ENCODE data around the gene ABI3BP. TPM values are rescaled to one million over a fixed set of nuclear protein-coding genes. Genes with fewer than 3 reads are reported as not detected.
"Not testable (repeated sequence)": the region's sequence is repeated elsewhere in the genome, so short reads cannot be mapped to it uniquely, and the experiment has no call there.

Gene ABI3BP, protein sequence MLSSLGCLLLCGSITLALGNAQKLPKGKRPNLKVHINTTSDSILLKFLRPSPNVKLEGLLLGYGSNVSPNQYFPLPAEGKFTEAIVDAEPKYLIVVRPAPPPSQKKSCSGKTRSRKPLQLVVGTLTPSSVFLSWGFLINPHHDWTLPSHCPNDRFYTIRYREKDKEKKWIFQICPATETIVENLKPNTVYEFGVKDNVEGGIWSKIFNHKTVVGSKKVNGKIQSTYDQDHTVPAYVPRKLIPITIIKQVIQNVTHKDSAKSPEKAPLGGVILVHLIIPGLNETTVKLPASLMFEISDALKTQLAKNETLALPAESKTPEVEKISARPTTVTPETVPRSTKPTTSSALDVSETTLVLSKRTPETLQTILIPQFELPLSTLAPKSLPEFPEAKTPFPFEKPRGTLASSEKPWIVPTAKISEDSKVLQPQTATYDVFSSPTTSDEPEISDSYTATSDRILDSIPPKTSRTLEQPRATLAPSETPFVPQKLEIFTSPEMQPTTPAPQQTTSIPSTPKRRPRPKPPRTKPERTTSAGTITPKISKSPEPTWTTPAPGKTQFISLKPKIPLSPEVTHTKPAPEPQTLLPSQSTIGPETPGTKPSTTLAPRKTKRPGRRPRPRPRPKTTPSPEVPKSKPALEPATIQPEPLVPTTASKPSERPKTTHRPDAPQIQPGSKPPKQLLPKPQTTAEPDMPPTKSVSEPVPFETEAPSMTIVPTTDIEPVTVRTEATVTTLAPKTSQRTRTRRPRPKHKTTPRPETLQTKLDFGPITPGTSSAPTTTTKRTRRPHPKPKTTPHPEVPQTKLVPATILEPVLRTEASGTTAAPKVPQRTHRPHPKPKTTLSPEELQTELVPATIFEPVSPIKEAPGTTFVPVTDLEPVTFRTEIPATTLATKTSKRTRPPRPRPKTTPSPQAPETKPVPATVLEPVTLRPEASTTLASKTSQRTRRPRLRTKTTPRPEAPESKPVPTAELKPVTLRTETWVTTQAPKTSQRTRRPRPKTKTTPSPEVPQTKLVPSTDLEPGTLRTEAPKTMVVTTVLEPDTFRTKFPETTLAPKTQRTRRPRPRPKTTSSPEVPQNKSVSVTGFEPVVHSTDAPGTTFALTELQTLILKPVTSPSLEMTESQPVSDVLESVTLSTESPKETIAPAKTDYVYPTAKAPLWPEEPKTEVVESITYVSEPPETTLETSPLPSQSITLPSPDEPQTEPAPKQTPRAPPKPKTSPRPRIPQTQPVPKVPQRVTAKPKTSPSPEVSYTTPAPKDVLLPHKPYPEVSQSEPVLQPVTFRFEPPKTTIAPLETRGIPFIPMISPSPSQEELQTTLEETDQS (N-terminal part only)
- total RNA-seq, result 100 to 1,000 TPM; 243 to 470 TPM
- long read RNA-seq, donor 1, partial matches to known transcripts, result 16 of 40 reads
- long read RNA-seq, donor 1, other reads (novel, unspliced or antisense), result 23 of 40 reads
- long read RNA-seq, donor 2, partial matches to known transcripts, result 8 of 18 reads
- long read RNA-seq, donor 2, other reads (novel, unspliced or antisense), result 10 of 18 reads

GRCh38 chr3:100993309-100993708 lies at the start of gene ABI3BP:
TSS of gene ABI3BP (minus strand) at chr3:100993421. CDS start at chr3:100993384, 37 bp downstream.
- peak; percentile 93 for DNase-seq (ENCODE audit: low spot score)
- intact Hi-C loops (cut with DNase I), result no loop called here

DNA sequence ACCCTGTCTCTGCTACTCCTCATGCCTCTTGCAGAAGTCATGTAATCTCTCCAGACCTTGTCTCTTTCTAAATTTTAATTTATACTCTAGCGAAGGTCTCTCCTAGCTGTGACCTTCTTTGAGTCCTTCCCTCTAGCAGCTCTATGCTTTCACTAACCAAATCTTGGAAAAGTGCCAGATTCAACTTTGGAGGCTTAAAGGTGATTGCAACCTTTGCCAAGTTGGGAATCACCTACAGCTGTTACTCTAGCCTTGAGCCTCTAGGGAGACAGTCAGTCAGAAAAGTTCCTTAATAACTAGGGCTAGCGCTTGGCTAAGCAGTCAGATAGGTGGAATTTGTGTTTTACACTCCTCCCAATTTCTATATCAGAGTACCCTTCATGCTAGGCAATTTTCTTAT lies 46.1 kb upstream of the ABI3BP start:
- intact Hi-C loops (cut with DNase I), result no loop called here
- no peak for DNase-seq (ENCODE audit: low spot score)

DNA sequence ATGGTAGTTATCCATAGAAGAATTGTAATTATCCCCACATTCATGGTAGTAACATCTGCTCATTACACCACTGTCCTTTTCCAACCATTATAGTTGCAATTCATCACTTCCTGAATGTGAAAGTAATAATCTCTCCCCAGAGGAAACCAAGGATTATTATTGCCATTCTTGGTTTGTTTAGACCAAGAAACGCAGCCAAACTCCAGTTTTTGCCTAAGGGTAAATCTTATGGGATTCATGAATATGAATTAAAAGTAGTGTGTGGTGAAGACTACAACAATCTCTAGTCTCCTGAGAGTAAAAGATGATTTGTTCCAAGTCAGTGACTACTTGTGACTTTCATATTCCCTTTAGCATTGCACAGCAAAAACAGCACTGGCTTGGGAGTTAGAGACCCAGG lies 45.7 kb upstream of the ABI3BP start:
- intact Hi-C loops (cut with DNase I), result no loop called here
- DNase-seq (ENCODE audit: low spot score), result no peak

- intact Hi-C loops (cut with DNase I), result no loop called here
Measured at GRCh38 chr3:101038393-101038792, 45.2 kb upstream of the ABI3BP start.

DNA sequence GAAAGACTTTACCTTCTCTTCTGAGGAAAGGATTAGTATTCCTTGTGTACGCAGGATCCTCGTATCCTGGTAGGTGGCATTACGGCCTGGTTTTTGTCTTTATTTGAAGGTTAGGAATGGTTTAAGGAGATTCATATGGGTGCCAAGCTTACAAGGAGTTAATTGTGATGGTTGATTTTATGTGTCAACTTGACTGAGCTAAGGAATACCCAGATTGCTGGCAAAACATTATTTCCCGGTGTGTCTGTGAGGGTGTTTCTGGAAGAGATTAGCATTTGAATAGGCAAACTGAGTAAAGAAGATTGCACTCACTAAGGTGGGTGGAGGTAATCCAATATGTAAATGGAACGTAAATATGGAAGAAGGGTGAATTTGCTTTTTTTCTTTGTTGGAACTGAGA lies 44.4 kb upstream of the ABI3BP start:
- intact Hi-C loops (cut with DNase I), result no loop called here
- DNase-seq (ENCODE audit: low spot score), result no peak

More at GRCh38 chr3:101038393-101038792, 45.2 kb upstream of the ABI3BP start:
- no peak for DNase-seq (ENCODE audit: low spot score)

DNA sequence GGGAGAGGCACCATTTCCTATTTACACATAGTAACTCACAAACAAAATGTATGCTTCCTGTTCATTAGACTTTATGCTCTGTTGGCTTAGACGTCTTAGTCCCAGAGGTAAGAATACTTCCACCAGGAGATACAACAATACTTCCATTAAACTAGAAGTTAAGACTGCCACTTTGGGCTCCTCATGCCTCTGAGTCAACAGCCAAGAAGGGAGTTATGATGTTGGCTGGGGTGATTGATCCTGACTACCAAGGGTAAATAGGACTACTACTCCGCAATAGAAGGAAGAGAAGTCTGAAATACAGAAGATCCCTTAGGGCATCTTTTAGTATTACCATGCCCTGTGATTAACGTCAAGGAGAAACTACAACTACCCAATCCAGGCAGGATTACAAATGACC lies 43.5 kb upstream of the ABI3BP start:
- DNase-seq (ENCODE audit: low spot score), result no peak
- intact Hi-C loops (cut with DNase I), result no loop called here

DNA sequence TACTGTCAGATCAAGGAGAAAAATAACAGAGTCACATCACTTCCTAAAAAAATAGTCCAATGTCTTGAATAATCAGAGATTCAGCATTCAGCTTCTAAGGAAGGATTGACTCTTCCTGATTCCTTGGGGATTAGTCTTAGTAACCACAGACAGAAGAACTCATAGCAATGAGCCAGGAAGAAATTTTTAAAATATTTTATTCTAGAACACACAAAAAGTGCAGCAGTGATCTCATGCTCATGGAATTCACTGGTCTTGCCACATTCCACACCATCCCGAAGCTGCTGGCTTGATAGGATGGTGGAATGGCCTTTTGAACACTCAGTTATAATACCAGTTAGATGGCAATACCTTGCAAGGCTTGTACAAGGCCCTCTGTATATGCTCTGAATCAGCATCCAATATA lies 43.0 kb upstream of the ABI3BP start:
- intact Hi-C loops (cut with DNase I), result no loop called here
- peak; percentile 80 for DNase-seq (ENCODE audit: low spot score)

DNA sequence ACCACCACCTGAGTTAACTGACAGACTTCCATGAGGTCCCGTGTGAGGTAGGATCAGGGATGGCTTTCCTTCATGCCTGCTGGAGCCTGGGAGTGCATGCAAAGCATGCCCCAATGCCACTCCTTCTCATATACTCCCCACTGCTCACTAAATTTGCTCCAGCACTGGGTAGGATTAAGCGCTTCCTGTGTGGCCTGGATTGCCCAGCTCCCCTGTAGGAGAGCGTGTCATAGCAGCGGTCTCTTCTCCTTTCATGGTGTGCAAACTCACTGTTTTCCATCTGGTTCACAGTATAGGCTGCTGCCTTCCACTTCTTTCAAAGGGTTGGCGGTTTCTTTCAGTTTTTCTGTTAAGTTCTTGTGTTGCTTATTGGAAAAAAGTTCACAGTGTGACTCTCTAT lies 34.1 kb upstream of the ABI3BP start:
- intact Hi-C loops (cut with DNase I), result no loop called here
- no peak for DNase-seq (ENCODE audit: low spot score)

- intact Hi-C loops (cut with DNase I), result no loop called here
- no peak for DNase-seq (ENCODE audit: low spot score)
Measured at GRCh38 chr3:101026881-101027280, 33.7 kb upstream of the ABI3BP start.

DNA sequence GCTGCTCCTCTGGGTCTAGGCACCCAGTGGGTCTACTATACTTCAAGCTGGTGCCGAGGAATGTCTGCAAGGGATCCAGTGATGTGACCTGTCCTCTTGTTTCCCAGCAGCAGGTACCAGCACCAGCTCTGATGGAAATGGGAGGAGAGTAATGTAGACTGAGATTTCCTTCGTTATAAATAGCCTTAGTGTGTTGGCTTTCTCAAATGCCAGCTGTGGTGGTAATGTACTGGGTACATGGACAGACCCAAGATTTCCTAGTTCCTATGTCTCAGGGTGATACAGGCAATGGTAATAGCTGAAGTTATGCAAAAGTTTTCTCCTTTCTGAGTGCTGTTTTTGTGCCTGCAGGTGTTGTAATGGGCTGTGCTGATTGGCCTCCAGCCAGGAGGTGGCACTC lies 33.0 kb upstream of the ABI3BP start:
- no peak for DNase-seq (ENCODE audit: low spot score)
- intact Hi-C loops (cut with DNase I), result no loop called here

- no peak for DNase-seq (ENCODE audit: low spot score)
- intact Hi-C loops (cut with DNase I), result no loop called here
Measured at GRCh38 chr3:101020351-101021015, 27.3 kb upstream of the ABI3BP start.

DNA sequence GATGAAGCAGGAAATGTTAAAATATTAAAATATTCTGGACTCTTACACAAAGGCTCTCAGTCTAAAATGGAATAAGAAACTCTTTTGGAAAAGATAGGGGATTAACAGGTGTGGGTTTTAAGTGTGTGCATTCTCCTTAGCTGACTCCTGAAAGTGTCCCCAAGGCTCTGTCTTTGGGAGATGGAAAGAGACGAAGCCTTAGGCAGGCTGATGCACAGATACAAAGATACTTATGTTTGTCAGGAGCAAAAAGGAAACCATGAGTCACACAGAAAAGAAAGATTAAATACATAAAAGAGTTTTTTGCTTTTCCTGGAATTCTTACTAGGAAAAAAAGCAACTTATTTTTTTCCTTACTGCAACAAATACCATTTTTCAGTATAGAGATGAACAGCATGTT lies 23.8 kb upstream of the ABI3BP start:
- no peak for DNase-seq (ENCODE audit: low spot score)
- intact Hi-C loops (cut with DNase I), result loop anchor here in 1 of 2 donors (1.0 kb wide), 1 partner anchor 12 kb away; no protein-coding TSS in a partner anchor

GRCh38 chr3:101012312-101012711 lies 19.1 kb upstream of the ABI3BP start:
- DNase-seq (ENCODE audit: low spot score); intact Hi-C loops (cut with DNase I): not testable (repeated sequence)

GRCh38 chr3:101011136-101011535 lies 17.9 kb upstream of the ABI3BP start:
- intact Hi-C loops (cut with DNase I), result no loop called here
- no peak for DNase-seq (ENCODE audit: low spot score)

DNA sequence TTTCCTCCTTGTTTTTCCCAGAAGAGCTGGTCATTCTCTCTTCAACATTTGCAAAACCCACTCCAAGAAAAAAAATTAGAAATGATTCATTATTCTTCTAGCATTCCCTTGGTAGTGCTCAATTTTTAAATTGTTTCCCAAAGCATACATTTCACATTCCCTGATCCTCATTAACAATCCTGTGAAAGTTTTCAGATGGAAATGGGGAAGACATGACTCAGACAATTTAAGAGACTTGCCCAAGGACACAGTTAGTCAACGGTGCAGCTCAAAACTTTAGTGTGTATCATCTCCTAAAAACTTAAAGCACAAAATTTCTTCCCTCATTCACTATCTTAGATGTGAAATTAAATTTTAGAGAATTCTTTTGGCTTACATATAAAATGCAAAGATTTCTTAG lies 17.1 kb upstream of the ABI3BP start:
- no peak for DNase-seq (ENCODE audit: low spot score)
- intact Hi-C loops (cut with DNase I), result no loop called here

DNA sequence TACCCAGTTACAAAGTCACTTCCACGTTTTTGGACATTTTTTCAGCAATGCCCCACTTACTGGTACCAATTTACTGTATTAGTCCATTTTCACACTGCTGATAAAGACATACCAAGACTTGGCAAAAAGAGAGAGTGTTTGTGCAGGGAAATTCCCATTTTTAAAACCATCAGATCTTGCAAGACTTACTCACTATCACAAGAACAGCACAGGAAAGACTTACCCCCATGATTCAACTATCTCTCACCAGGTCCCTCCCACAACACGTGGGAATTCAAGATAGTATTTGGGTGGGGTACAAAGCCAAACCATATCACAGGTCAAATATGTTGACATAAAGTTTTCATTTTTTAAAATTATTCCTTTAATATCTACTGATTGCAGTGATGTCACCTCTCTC lies 16.2 kb upstream of the ABI3BP start:
- intact Hi-C loops (cut with DNase I), result no loop called here
- DNase-seq (ENCODE audit: low spot score), result no peak

DNA sequence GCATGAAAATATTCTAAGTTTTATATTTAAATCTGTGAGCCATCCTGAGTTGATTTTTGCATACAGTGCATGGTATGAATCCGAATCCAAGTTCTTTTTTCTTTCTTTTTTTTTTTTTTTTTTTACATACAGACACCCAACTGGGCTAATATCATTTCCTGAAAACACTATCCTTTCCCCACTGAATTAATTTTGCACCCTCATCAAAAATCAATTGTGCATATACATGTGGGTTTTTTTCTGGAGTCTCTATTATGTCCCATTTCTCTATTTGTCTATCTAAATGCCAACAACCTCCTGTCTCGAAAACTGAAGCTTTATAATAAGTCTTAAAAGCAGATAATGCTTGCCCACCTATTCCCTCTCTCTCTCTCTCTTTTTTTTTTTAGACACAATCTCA lies 5.9 kb upstream of the ABI3BP start:
- intact Hi-C loops (cut with DNase I), result no loop called here
- no peak for DNase-seq (ENCODE audit: low spot score)

DNA sequence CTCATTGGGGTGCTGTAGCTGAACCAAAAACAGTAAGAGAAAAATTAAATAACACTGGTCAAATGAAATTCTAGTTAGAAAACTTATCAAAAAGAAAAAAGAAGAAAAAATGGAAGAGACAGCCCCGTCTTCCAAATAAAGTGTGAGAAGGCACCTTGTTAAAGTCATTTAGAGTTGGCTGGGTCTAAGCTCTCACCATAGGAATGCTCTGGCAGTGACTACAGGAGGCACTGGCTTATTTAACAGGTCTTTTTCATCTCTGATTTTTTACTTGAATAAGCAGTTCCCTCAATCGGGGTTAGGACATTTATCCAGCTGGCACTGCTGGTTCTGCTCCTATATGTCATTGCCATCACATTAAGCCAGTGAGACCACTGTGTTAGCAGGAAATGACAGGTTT lies 1.6 kb upstream of the ABI3BP start:
- intact Hi-C loops (cut with DNase I), result no loop called here
- no peak for DNase-seq (ENCODE audit: low spot score)

DNA sequence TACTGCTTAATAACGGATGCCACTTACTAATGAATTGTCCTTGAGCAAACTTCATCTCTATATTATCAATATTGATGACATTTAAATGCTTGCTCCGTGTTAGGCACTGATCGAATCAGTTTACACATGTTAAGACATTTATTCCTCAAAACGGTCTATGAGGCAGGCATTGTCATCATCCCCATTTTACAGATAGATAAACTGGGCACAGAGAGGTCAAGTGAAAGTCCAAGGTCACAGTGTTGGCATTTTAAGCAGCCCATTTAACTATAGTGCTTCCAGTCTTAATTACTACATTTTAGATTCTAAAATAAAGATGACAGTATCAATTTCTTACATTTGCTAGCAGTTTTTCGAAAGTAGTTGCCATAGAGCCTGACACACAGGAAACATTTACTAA lies 966 bp upstream of the ABI3BP start:
- no peak for DNase-seq (ENCODE audit: low spot score)
- intact Hi-C loops (cut with DNase I), result no loop called here
